Astrocyte of the spinal cord (primary cell): ENCODE data around the gene RFTN2.
"Not testable (repeated sequence)": the region's sequence is repeated elsewhere in the genome, so short reads cannot be mapped to it uniquely, and the experiment has no call there.

Experiments
- DNase-seq: peaks from one replicate; pipeline ENCODE4 v3.0.0; 2011; ENCODE audit warnings: low read depth, low spot score
- H3K4me3 ChIP-seq: 2 replicates; pipeline ENCODE4 v1.5.1; 2011; ENCODE audit warnings: low read depth, mild to moderate bottlenecking, low read length, moderate library complexity
- CTCF ChIP-seq: IDR thresholded peaks from 2 replicates; pipeline ENCODE4 v1.5.1; 2012; ENCODE audit warnings: low read depth, mild to moderate bottlenecking, low read length, inconsistent platforms
- in situ Hi-C: cut with HindIII; loops from 2 replicates; pipeline ENCODE4 v1.10.0; 2017; ENCODE audit warnings: low sequenced_read_pairs

The RFTN2 gene

GRCh38 chr2:197661626-197662025 is 13.8 kb downstream of the RFTN2 start:
- DNase-seq: no peak
- no peak for TF ChIP-seq CTCF
- in situ Hi-C loops: no loop called here
- H3K4me3 ChIP-seq: no peak overlapping the region

GRCh38 chr2:197657562-197657961 is 17.8 kb downstream of the RFTN2 start:
- in situ Hi-C loops: no loop called here
- no peak for TF ChIP-seq CTCF
- H3K4me3 ChIP-seq: no peak overlapping the region
- DNase-seq: no peak

DNA sequence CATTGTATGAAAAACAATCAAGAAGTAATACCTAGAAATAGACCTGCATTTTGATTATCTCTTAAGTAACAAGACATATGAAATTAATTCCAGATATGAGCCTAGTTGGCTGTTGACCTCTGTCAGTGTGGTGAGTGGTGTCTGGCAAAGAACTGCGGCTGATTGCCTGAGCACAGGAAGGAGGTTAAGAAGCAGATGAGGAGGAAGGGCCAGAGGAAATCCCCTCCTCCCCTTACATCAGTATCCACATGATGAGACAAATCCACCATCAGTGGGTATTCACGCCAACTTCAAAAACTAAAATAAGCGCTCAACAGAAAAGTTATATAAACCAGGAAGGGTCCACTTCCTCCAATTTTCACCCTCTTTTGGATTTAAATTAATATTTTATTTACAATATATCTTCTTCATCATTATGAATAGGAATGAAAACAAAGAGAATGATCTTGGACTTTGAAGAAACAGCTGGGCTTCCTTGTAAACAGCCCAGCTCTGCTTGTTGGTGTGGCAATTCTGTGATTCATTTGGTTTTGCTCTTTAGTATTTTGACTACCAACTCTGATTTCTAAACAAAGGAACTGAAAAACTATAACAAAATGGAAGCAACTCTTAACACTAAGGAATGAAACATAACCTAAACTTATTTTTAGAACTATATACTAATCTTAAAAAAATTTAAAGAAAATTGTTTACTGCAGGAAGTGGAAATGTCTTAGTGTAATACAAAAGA is 27.3 kb downstream of the RFTN2 start:
- peak; percentile 20 for DNase-seq
- in situ Hi-C loops: no loop called here
- no peak for TF ChIP-seq CTCF
- H3K4me3 ChIP-seq: no peak overlapping the region

DNA sequence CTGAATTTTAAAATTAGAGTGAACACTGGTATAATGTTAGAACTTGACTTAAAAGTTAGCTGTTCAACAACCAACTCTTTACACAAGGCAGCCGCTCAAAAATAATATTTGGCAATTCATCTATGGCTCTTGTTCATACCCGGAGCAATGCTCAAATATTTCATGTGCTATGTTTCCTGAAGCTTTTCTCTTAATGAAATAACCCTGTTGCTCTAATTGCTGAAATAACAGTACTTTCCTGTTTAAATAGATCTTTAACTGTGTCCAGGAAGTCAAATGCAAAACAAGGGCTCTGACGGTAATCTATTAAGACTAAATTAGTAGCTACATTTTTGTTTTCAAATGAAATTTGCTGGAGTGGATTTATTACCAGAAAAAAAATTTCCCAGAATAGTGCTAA is 33.7 kb downstream of the RFTN2 start:
- in situ Hi-C loops: no loop called here
- DNase-seq: no peak
- no peak overlapping the region for H3K4me3 ChIP-seq
- no peak for TF ChIP-seq CTCF

DNA sequence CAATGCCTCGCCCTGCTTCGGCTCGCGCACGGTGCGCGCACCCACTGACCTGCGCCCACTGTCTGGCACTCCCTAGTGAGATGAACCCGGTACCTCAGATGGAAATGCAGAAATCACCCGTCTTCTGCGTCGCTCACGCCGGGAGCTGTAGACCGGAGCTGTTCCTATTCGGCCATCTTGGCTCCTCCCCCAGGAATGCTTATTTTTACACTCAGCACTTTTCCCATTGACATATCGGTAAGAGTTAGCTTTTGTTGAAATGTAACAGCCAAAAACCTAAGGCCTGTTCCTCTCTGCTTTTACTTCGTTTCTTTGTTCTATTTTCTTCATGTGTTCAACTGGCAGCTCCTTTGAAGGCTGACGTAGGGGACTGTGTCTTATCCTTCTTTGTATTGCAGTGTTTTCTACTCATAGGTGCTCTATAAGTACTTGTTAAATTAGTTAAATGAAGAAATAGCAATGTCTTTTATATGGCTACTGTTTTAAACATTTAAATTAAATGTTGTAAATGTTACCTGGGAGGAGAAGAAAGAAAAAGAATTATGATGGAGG is 34.7 kb downstream of the RFTN2 start:
- in situ Hi-C loops, DNase-seq, H3K4me3 ChIP-seq: not testable (repeated sequence)

GRCh38 chr2:197633109-197633657 is 42.2 kb downstream of the RFTN2 start:
- DNase-seq: no peak
- in situ Hi-C loops: no loop called here

More at GRCh38 chr2:197633109-197633657, 42.2 kb downstream of the RFTN2 start:
- no peak overlapping the region for H3K4me3 ChIP-seq
- TF ChIP-seq CTCF: no peak
